ENCODE measurements around the gene TSC2. TPM values are rescaled to one million over a fixed set of nuclear protein-coding genes. Genes with fewer than 3 reads are reported as not detected.
"Not testable (repeated sequence)": the region's sequence is repeated elsewhere in the genome, so short reads cannot be mapped to it uniquely, and the experiment has no call there.

Gene TSC2
- total RNA-seq, 2 experiments from 2014 or later: 112 to 115 TPM

DNA sequence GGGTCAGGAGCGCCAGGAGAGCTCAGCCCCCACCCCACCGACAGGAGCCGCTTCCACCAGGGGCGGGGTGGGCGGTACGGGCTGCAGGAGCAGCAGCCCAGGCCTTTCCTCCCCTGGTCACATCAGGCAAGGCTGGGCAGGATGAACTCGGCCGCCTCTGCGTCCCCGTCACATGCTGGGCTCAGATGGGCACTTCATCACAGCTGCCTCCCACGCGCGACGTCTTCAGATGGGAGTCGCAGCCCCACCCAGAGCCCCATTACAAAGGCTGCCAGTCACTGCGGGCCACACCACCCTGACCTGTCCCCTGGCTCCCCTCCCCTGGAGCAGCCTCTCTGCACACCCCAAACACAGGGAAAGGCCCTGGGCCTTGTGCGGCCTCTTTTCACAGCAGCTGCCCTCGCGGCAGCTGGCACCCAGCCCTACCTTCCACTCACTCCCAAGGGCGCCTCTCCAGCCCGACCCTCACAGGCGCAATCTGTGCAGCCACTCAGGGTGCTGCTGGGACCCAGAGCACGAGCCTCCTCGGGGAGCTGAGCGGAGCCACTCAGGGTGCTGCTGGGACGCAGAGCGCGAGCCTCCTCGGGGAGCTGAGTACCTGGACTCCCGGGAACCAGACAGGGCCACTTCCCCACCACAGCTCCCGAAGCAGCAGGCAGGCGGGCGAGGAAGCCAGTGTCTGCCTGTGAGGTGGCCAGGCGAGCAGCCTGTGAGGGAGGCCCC lies 42.8 kb upstream of the TSC2 start:
- Mint-ChIP-seq H3K4me1 (peaks cover 37% of the 10 kb centered on the region), H3K9me3 (no peaks in the 10 kb centered on the region), H3K27me3 (no peaks in the 10 kb centered on the region), H3K4me3 (no peak overlapping the region), H3K27ac (no peak overlapping the region), H3K36me3 (ENCODE audit: low read depth) (peaks cover 23% of the 10 kb centered on the region)
- DNase-seq: no peak
- POLR2A ChIA-PET: no interaction called here
- CTCF ChIA-PET: interaction anchor here (0.7 to 3.7 kb wide), 9 partner anchors 11 to 150 kb away, joined by 3 to 36 read pairs (median 4); partner anchors contain the start of genes NOXO1, NPW and TRAF7

GRCh38 chr16:2005646-2006045 lies 42.1 kb upstream of the TSC2 start:
- no peak for DNase-seq
- ChIA-PET POLR2A (no interaction called here), CTCF (interaction anchor here (3.7 kb wide), 1 partner anchor 11 kb away, joined by 36 read pairs; no protein-coding TSS in a partner anchor)
- Mint-ChIP-seq H3K27me3 (no peaks in the 10 kb centered on the region), H3K36me3 (ENCODE audit: low read depth) (peaks cover 28% of the 10 kb centered on the region), H3K4me3 (no peak overlapping the region), H3K9me3 (no peaks in the 10 kb centered on the region), H3K4me1 (peaks cover 43% of the 10 kb centered on the region), H3K27ac (no peak overlapping the region)

GRCh38 chr16:2006317-2006716 lies 41.5 kb upstream of the TSC2 start:
- no peak for DNase-seq
- Mint-ChIP-seq H3K27ac (no peak overlapping the region), H3K9me3 (no peaks in the 10 kb centered on the region), H3K36me3 (ENCODE audit: low read depth) (peaks cover 24% of the 10 kb centered on the region), H3K27me3 (no peaks in the 10 kb centered on the region), H3K4me3 (no peak overlapping the region), H3K4me1 (peaks cover 43% of the 10 kb centered on the region)
- CTCF ChIA-PET: interaction anchor here (3.7 kb wide), 1 partner anchor 12 kb away, joined by 36 read pairs; no protein-coding TSS in a partner anchor
- POLR2A ChIA-PET: no interaction called here

GRCh38 chr16:2007081-2007836 lies 40.5 kb upstream of the TSC2 start:
- Mint-ChIP-seq H3K27ac (peak overlapping the region; percentile 91), H3K27me3 (no peaks in the 10 kb centered on the region), H3K4me3 (peak overlapping the region; percentile 81), H3K4me1 (peaks cover 43% of the 10 kb centered on the region), H3K36me3 (ENCODE audit: low read depth) (peaks cover 21% of the 10 kb centered on the region), H3K9me3 (no peaks in the 10 kb centered on the region)
- POLR2A ChIA-PET: no interaction called here
- CTCF ChIA-PET: interaction anchor here (1.3 to 2.4 kb wide), 3 partner anchors 12 to 133 kb away, joined by 5 to 9 read pairs (median 5); no protein-coding TSS in a partner anchor
- DNase-seq: no peak

- Mint-ChIP-seq H3K4me1 (peaks cover 43% of the 10 kb centered on the region), H3K27me3 (no peaks in the 10 kb centered on the region), H3K36me3 (ENCODE audit: low read depth) (peaks cover 18% of the 10 kb centered on the region), H3K9me3 (no peaks in the 10 kb centered on the region), H3K4me3 (peak overlapping the region; percentile 81), H3K27ac (peak overlapping the region; percentile 91)
- CTCF ChIA-PET: interaction anchor here (1.3 to 2.4 kb wide), 3 partner anchors 13 to 132 kb away, joined by 5 to 9 read pairs (median 5); no protein-coding TSS in a partner anchor
- POLR2A ChIA-PET: no interaction called here
- peak; percentile 30 for DNase-seq
These were observed 39.7 kb upstream of the TSC2 start for GRCh38 chr16:2008009-2008526.

- CTCF ChIA-PET: interaction anchor here (1.8 to 2.4 kb wide), 2 partner anchors 14 kb away, joined by 5 to 9 read pairs; no protein-coding TSS in a partner anchor
These were observed 39.1 kb upstream of the TSC2 start for GRCh38 chr16:2008631-2009163.

GRCh38 chr16:2009164-2009711 lies 38.5 kb upstream of the TSC2 start:
- Mint-ChIP-seq H3K4me3 (peak overlapping the region; percentile 81), H3K4me1 (peaks cover 39% of the 10 kb centered on the region), H3K27me3 (no peaks in the 10 kb centered on the region), H3K9me3 (no peaks in the 10 kb centered on the region), H3K36me3 (ENCODE audit: low read depth) (peaks cover 18% of the 10 kb centered on the region), H3K27ac (peak overlapping the region; percentile 91)
- ChIA-PET POLR2A (interaction anchor here (1.0 kb wide), 1 partner anchor 146 kb away, joined by 3 read pairs; no protein-coding TSS in a partner anchor), CTCF (interaction anchor here (2.4 kb wide), 1 partner anchor 14 kb away, joined by 9 read pairs; no protein-coding TSS in a partner anchor)
- no peak for DNase-seq

More at GRCh38 chr16:2008631-2009163, 39.1 kb upstream of the TSC2 start:
- peak overlapping the region; percentile 91 for H3K27ac Mint-ChIP-seq
- DNase-seq: peak; percentile 44
- no peaks in the 10 kb centered on the region for H3K9me3 Mint-ChIP-seq
- H3K36me3 Mint-ChIP-seq (ENCODE audit: low read depth): peaks cover 18% of the 10 kb centered on the region
- no peaks in the 10 kb centered on the region for H3K27me3 Mint-ChIP-seq
- H3K4me1 Mint-ChIP-seq: peaks cover 43% of the 10 kb centered on the region
- peak overlapping the region; percentile 81 for H3K4me3 Mint-ChIP-seq
- POLR2A ChIA-PET: interaction anchor here (1.0 kb wide), 1 partner anchor 146 kb away, joined by 3 read pairs; no protein-coding TSS in a partner anchor

DNA sequence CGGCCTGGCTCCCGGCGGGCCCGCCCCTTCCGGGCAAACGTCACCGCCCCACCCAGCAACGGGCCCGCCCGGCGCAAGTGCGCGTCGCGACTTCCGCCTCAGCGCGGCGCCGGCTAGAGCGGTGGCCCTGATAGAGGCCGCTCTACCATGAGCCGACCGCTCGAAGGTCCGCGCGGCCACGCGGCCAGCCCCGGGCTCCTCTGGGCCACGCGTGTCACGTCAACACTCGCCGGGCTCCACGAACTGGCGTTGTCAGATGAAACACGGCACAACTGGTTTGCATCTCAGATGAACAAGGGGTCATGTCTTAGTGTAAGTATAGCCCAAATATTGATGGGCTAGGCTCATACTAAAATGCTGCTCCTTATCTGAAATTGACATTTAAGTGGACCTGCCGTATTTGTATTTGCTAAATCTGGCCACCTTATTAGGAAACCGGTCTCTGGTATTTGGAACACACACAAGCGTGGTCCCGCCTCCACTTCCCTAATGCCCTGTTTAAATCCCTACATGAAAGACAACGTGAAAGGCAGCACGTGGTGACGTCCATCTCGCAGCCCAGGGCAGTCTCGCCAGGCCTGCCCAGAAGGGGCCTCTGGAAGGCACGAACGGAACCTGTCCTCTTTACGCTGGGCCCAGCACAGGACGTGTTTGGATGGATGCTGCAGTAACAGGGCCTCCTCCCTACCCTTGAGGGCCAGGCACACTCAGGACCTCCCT lies 37.8 kb upstream of the TSC2 start, which contains the start of gene ZNF598:
Gene ZNF598 (minus strand): TSS at position 31 of the 720 bp plus-strand sequence.
- ChIA-PET CTCF (interaction anchor here (2.4 kb wide), 1 partner anchor 15 kb away, joined by 9 read pairs; no protein-coding TSS in a partner anchor), POLR2A (no interaction called here)
- Mint-ChIP-seq H3K27me3 (no peaks in the 10 kb centered on the region), H3K4me3 (peak within 1 kb of the TSS; percentile 92), H3K9me3 (no peaks in the 10 kb centered on the region), H3K36me3 (ENCODE audit: low read depth) (peaks cover 18% of the 10 kb centered on the region), H3K4me1 (peaks cover 37% of the 10 kb centered on the region), H3K27ac (peak within 1 kb of the TSS; percentile 95)
- peak; percentile 80 for DNase-seq

- POLR2A ChIA-PET, H3K9me3 Mint-ChIP-seq, H3K27me3 Mint-ChIP-seq, H3K27ac Mint-ChIP-seq, H3K4me3 Mint-ChIP-seq, DNase-seq: not testable (repeated sequence)
- H3K36me3 Mint-ChIP-seq (ENCODE audit: low read depth): peaks cover 12% of the 10 kb centered on the region
- peaks cover 27% of the 10 kb centered on the region for H3K4me1 Mint-ChIP-seq
- CTCF ChIA-PET: interaction anchor here (0.6 to 1.7 kb wide), 3 partner anchors 11 to 429 kb away, joined by 3 to 9 read pairs (median 5); no protein-coding TSS in a partner anchor
These were observed 36.1 kb upstream of the TSC2 start for GRCh38 chr16:2011726-2012125.

DNA sequence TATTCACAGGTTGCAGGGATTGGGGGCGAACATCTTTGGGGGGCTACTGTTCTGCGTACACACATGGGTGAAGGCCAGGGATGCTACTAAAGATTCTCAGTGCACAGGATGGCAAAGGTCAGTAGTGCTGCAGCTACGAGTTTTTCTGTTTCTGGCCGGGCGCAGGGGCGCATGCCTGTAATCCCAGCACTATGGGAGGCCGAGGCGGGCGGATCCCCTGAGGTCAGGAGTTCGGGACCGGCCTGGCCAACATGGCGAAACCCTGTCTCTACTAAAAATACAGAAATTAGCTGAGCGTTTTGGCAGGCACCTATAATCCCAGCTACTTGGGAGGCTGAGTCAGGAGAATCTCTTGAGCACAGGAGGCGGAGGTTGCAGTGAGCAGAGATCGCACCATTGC lies 34.3 kb upstream of the TSC2 start:
- peaks cover 9% of the 10 kb centered on the region for H3K4me1 Mint-ChIP-seq
- ChIA-PET CTCF (interaction anchor here (1.4 to 2.0 kb wide), 2 partner anchors 9 to 10 kb away, joined by 3 to 6 read pairs; no protein-coding TSS in a partner anchor), POLR2A (no interaction called here)
- peaks cover 4% of the 10 kb centered on the region for H3K36me3 Mint-ChIP-seq (ENCODE audit: low read depth)
- H3K4me3 Mint-ChIP-seq: no peak overlapping the region
- H3K9me3 Mint-ChIP-seq: no peaks in the 10 kb centered on the region
- H3K27ac Mint-ChIP-seq: no peak overlapping the region
- no peak for DNase-seq
- H3K27me3 Mint-ChIP-seq: peaks cover 2% of the 10 kb centered on the region

DNA sequence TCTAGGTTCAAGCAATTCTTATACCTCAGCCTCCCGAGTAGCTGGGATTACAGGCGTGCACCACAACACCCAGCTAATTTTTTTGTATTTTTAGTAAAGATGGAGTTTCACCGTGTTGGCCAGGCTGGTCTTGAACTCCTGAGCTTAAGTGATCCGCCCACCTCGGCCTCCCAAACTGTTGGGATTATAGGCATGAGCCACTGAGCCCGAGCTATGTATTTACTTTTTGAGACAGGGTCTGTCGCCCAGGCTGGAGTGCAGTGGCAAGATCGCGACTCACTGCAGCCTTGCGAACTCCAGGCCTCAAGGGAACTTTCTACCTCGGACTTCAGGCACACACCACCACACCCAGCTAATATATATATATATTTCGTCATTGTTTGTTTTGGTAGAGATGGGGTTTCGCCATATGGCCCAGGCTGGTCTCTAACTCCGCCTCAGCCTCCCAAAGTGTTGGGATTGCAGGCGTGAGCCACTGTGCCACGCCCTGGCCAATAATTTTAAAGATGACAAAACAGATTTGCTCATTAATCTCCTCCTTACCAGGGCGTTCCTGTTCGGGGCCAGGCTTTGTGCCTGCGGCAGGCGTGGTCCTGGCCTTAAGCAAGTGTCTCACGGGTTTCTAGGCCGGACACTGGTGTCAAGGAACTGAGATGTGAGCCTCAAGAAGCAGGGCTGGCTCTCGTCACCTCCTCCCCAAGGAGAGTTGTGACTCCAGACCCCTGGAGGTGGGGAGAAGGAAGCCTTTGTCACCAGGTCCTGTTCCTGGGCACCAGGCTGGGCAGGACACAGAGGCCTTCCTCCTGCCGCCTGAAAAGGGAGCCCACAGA lies 32.5 kb upstream of the TSC2 start:
- no peak overlapping the region for H3K27ac Mint-ChIP-seq
- POLR2A ChIA-PET: no interaction called here
- H3K27me3 Mint-ChIP-seq: peaks cover 11% of the 10 kb centered on the region
- H3K4me3 Mint-ChIP-seq: no peak overlapping the region
- no peaks in the 10 kb centered on the region for H3K9me3 Mint-ChIP-seq
- CTCF ChIA-PET: interaction anchor here (0.6 to 0.9 kb wide), 2 partner anchors 137 to 392 kb away, joined by 3 to 4 read pairs; no protein-coding TSS in a partner anchor
- peaks cover 2% of the 10 kb centered on the region for H3K4me1 Mint-ChIP-seq
- DNase-seq: no peak
- H3K36me3 Mint-ChIP-seq (ENCODE audit: low read depth): peaks cover under 1% of the 10 kb centered on the region
